ENCODE data around the gene SHLD2. TPM values are rescaled to one million over a fixed set of nuclear protein-coding genes. Genes with fewer than 3 reads are reported as not detected.
A peak's percentile ranks its signal among the peaks of the same experiment; 100 is the strongest.

The SHLD2 gene
- total and polyA plus RNA-seq, 8 donors = 24.9 to 34.4 (median 30.9) TPM

DNA sequence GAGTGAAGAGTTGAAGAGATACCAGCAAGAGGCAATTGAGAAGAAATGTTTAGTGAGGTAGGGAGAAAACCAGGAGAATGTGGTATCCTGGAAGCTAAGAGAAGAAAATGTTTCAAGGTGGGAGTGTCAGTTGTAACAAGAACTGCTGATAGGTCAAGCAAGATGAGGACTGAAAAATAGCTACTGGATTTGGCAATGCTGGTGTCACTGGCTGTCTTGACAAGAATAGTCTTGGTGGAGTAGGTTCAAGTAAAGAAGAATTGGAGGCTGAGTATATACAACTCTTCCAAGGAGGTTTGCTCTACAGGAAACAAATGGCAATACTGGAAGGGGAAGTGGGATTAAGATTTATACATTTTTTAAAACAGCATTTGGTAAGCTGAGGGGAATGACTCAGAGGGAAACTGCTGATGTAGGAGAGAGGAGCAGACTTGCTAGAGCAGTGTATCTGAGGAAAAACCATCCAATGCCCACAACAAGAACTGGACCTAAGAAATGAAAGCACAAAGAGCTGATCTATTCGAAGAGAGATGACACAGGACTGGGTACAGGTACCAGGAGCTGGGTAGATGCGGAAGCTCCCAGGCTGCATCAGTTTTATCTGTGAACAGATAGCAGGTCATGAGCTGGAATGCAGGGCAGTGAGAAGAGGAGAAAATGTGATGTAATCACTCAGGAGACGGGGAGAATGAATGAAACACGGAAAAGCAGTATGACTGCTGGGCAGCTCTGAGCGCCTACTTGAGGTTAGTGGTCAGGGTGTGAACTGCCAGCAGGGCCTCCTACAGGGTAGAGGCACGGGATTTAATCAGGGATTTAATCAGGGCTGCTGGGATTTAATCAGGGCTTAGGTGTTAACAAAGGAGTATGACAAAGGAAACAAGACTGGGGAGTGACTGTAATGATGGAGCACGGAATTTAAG lies 40.4 kb upstream of the SHLD2 start:
- Histone ChIP-seq H3K9me3 (no peaks in the 10 kb centered on the region), H3K36me3 (peaks cover 0 to 100% of the 10 kb centered on the region in 2 donors), H3K4me3 (no peak overlapping the region), H3K27ac (peak overlapping the region; percentile 15 to 76), H3K4me1 (peaks cover 0 to 14% of the 10 kb centered on the region in 2 donors), H3K27me3 (no peaks in the 10 kb centered on the region)
- TF ChIP-seq, protein P1, sequence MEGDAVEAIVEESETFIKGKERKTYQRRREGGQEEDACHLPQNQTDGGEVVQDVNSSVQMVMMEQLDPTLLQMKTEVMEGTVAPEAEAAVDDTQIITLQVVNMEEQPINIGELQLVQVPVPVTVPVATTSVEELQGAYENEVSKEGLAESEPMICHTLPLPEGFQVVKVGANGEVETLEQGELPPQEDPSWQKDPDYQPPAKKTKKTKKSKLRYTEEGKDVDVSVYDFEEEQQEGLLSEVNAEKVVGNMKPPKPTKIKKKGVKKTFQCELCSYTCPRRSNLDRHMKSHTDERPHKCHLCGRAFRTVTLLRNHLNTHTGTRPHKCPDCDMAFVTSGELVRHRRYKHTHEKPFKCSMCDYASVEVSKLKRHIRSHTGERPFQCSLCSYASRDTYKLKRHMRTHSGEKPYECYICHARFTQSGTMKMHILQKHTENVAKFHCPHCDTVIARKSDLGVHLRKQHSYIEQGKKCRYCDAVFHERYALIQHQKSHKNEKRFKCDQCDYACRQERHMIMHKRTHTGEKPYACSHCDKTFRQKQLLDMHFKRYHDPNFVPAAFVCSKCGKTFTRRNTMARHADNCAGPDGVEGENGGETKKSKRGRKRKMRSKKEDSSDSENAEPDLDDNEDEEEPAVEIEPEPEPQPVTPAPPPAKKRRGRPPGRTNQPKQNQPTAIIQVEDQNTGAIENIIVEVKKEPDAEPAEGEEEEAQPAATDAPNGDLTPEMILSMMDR (IDR thresholded peaks at IDR 0.05) = peak in 1 of 2 donors; percentile 42
- ATAC-seq (peak; percentile 81), DNase-seq (peak in 2 of 4 donors; percentile 21 to 40)
- intact Hi-C loops (cut with DNase I) = no loop called here

DNA sequence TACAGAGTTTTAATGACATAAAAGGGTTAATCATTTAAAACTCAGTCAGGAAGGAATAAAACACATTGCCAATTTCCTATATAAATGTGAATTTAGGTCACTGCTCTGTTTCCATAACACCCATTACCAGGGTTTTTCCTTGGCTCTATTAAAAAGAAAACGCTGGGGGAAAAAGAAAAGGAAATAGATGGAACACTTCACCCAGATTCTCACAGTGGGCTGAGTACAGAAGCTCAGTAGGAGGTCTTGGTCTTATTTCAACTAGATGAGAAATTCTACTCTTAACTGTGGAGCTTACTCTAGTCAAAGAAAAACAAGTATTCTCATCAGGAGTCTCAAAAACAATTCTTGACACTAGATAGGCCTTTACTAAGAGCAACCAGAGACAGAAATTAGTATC lies 36.8 kb upstream of the SHLD2 start:
- peaks cover 0 to 100% of the 10 kb centered on the region in 2 donors for H3K36me3 ChIP-seq
- H3K9me3 ChIP-seq = no peaks in the 10 kb centered on the region
- no peak overlapping the region for H3K27ac ChIP-seq
- peaks cover 0 to 14% of the 10 kb centered on the region in 2 donors for H3K4me1 ChIP-seq
- no peak overlapping the region for H3K4me3 ChIP-seq
- no peak for ATAC-seq
- DNase-seq = peak in 2 of 4 donors; percentile 54 to 71
- intact Hi-C loops (cut with DNase I) = no loop called here
- H3K27me3 ChIP-seq = no peaks in the 10 kb centered on the region
- TF ChIP-seq, protein P1 (IDR thresholded peaks at IDR 0.05) = no peak

DNA sequence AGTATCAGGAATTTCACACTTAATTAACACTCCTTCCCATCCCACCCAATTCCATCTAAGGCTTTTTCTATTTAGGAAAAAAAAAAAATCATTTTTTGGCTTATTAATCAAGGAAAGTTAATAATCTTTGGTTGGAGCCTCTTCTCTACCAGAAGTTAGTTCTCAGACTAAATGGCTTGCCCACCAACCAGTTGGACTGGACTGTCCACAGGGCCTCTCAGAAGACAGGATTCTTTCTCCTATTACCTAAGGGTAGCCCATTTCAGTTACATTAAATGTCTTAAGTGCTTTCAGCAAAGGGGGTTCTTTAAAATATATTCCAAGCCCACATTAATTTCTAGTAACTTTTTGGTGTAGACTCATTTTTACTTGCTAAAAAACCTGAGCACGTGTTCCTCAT lies 35.6 kb upstream of the SHLD2 start:
- no peak overlapping the region for H3K4me3 ChIP-seq
- H3K9me3 ChIP-seq = no peaks in the 10 kb centered on the region
- ATAC-seq (no peak), DNase-seq (no peak)
- peaks cover 0 to 13% of the 10 kb centered on the region in 2 donors for H3K4me1 ChIP-seq
- TF ChIP-seq, protein P1 (IDR thresholded peaks at IDR 0.05) = no peak
- H3K27me3 ChIP-seq = no peaks in the 10 kb centered on the region
- intact Hi-C loops (cut with DNase I) = no loop called here
- H3K36me3 ChIP-seq = peaks cover 0 to 100% of the 10 kb centered on the region in 2 donors
- no peak overlapping the region for H3K27ac ChIP-seq

DNA sequence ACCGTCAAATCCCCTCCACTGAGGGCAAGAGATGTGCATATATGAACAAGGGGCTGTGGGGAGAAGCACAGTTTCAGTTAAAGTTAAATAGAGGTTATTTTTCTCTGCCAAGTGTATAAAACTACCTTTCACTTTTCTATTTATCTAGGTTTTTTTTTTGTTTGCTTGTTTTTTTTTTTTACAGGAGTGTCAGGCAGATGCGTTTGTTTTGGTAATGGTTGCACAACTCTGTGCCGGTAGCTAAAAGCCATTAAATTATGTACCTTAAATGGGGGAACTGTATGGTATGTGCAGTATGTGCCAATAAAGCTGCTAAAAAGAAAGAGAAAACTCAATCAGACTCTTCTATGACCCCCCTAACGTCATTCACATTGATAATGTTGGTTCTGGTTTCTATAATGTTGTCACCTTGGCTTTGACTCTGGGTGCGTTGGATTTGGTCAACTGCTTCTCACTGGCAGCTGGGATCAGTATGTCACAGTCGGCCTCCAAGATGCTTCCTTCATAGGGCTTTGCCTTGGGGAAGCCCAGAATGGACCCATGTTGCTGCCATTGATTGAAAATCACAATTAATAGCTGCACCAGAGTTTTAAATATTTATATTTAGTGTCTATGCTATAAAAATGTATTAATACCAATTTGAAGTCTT lies 34.6 kb upstream of the SHLD2 start:
- TF ChIP-seq, protein P1 (IDR thresholded peaks at IDR 0.05) = no peak
- ATAC-seq (no peak), DNase-seq (no peak)
- H3K27me3 ChIP-seq = no peaks in the 10 kb centered on the region
- peaks cover 0 to 3% of the 10 kb centered on the region in 2 donors for H3K4me1 ChIP-seq
- no peak overlapping the region for H3K27ac ChIP-seq
- intact Hi-C loops (cut with DNase I) = no loop called here
- H3K4me3 ChIP-seq = no peak overlapping the region
- no peaks in the 10 kb centered on the region for H3K9me3 ChIP-seq
- H3K36me3 ChIP-seq = peaks cover 0 to 100% of the 10 kb centered on the region in 2 donors

DNA sequence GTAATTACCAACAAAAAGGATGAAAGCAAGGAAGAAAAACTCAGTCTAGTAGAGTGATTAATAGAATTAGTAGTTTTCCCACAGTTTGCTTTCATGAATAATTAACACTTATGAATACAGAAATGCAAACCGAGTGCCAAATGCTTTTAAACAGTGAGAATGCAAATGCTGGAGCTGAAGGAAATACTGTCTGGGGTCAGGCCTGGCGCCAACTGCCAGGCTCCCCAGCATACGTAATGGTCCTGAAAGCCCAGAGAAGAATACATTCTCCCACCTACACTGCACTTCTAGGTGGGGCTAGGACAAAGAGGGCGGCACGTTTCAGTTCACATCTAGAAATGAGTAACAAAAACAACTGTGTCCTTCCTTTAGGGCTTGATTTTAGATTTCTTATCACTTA lies 30.4 kb upstream of the SHLD2 start:
- H3K27me3 ChIP-seq = no peaks in the 10 kb centered on the region
- DNase-seq (no peak), ATAC-seq (no peak)
- TF ChIP-seq, protein P1 (IDR thresholded peaks at IDR 0.05) = no peak
- H3K27ac ChIP-seq = no peak overlapping the region
- H3K4me3 ChIP-seq = no peak overlapping the region
- no peaks in the 10 kb centered on the region for H3K4me1 ChIP-seq
- no peaks in the 10 kb centered on the region for H3K9me3 ChIP-seq
- peaks cover 0 to 99% of the 10 kb centered on the region in 2 donors for H3K36me3 ChIP-seq
- intact Hi-C loops (cut with DNase I) = no loop called here

All from left lung (tissue), 10 donors.